ENCODE results near the gene EGR4.
A peak's percentile ranks its signal among the peaks of the same experiment; 100 is the strongest.

Gene EGR4

GRCh38 chr2:73293534-73294171 is at the start of gene EGR4:
Gene EGR4 (minus strand): TSS chr2:73293548. CDS start chr2:73293317, 231 bp downstream.
- DNase-seq (ENCODE audit: low read depth) = peak; percentile 30
- peak within 1 kb of the TSS; percentile 41 for H3K4me3 ChIP-seq (ENCODE audit: low read depth, low read length)
- TF ChIP-seq, protein P1, sequence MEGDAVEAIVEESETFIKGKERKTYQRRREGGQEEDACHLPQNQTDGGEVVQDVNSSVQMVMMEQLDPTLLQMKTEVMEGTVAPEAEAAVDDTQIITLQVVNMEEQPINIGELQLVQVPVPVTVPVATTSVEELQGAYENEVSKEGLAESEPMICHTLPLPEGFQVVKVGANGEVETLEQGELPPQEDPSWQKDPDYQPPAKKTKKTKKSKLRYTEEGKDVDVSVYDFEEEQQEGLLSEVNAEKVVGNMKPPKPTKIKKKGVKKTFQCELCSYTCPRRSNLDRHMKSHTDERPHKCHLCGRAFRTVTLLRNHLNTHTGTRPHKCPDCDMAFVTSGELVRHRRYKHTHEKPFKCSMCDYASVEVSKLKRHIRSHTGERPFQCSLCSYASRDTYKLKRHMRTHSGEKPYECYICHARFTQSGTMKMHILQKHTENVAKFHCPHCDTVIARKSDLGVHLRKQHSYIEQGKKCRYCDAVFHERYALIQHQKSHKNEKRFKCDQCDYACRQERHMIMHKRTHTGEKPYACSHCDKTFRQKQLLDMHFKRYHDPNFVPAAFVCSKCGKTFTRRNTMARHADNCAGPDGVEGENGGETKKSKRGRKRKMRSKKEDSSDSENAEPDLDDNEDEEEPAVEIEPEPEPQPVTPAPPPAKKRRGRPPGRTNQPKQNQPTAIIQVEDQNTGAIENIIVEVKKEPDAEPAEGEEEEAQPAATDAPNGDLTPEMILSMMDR (IDR thresholded peaks at IDR 0.05; ENCODE audit: control insufficient read depth, extremely low read depth, insufficient read depth) = no peak

- no peak for DNase-seq (ENCODE audit: low read depth)
- TF ChIP-seq, protein P1 (IDR thresholded peaks at IDR 0.05; ENCODE audit: control insufficient read depth, extremely low read depth, insufficient read depth) = no peak
- no peak overlapping the region for H3K4me3 ChIP-seq (ENCODE audit: low read depth, low read length)
Measured at GRCh38 chr2:73341039-73341438, 47.7 kb upstream of the EGR4 start.

DNA sequence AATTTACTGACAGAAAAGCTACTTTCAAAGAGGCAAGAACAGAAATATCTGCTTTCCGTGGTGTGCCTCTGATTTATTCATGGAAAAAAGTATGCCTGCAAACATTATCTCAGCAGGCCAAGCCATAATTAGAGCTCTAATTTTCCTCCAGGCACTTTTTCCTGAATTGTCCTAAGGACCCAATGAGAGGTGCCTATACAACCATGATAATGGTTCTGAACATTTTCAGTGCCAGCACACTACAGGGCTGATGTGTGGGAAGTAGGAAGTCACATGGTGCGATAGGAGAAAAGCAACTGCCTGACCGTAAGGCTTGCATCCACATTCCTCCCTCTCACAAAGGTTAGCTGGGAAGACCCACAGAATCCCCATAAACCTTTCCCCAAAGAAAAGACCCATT is 45.9 kb upstream of the EGR4 start:
- TF ChIP-seq, protein P1 (IDR thresholded peaks at IDR 0.05; ENCODE audit: control insufficient read depth, extremely low read depth, insufficient read depth) = no peak
- no peak overlapping the region for H3K4me3 ChIP-seq (ENCODE audit: low read depth, low read length)

GRCh38 chr2:73337828-73338227 is 44.5 kb upstream of the EGR4 start:
- DNase-seq (ENCODE audit: low read depth) = no peak
- TF ChIP-seq, protein P1 (IDR thresholded peaks at IDR 0.05; ENCODE audit: control insufficient read depth, extremely low read depth, insufficient read depth) = no peak
- no peak overlapping the region for H3K4me3 ChIP-seq (ENCODE audit: low read depth, low read length)

More for the DNA sequence above, 45.9 kb upstream of the EGR4 start:
- no peak for DNase-seq (ENCODE audit: low read depth)

- no peak for DNase-seq (ENCODE audit: low read depth)
- TF ChIP-seq, protein P1 (IDR thresholded peaks at IDR 0.05; ENCODE audit: control insufficient read depth, extremely low read depth, insufficient read depth) = no peak
- no peak overlapping the region for H3K4me3 ChIP-seq (ENCODE audit: low read depth, low read length)
Measured at GRCh38 chr2:73334620-73335019, 41.3 kb upstream of the EGR4 start.

DNA sequence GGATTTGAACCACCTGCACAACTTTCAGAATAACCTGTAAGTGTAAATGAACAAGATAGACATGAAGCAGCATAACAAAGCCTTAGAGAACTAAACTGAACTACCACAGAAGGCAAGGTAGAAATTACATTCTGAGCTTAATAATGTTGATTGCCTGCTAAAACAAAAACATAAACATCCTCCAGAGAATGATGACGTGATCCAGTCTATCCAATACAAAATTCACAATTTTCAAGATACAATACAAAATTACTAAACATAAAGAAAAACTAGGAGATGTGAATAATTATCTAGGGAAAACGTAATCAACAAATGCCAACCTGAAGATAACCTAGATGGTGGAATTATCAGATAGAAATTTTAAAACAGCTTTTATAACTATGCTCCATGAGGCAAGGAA is 40.7 kb upstream of the EGR4 start:
- DNase-seq (ENCODE audit: low read depth) = no peak
- TF ChIP-seq, protein P1 (IDR thresholded peaks at IDR 0.05; ENCODE audit: control insufficient read depth, extremely low read depth, insufficient read depth) = no peak
- H3K4me3 ChIP-seq (ENCODE audit: low read depth, low read length) = no peak overlapping the region

- DNase-seq (ENCODE audit: low read depth) = no peak
- TF ChIP-seq, protein P1 (IDR thresholded peaks at IDR 0.05; ENCODE audit: control insufficient read depth, extremely low read depth, insufficient read depth) = no peak
- no peak overlapping the region for H3K4me3 ChIP-seq (ENCODE audit: low read depth, low read length)
Measured at GRCh38 chr2:73333564-73333963, 40.2 kb upstream of the EGR4 start.

Data from LNCaP clone FGC (cell line).